HG02610 (cell line): ENCODE results near the gene WDR19.
"Not testable (repeated sequence)": the region's sequence is repeated elsewhere in the genome, so short reads cannot be mapped to it uniquely, and the experiment has no call there.

ENCODE experiments used
- ATAC-seq: cut with Tn5 transposase; IDR thresholded peaks from one replicate; pipeline ENCODE4 v1.9.1; 2021; ENCODE audit warnings: mild to moderate bottlenecking, moderate library complexity; ENCODE audit not compliant: unreplicated experiment

The WDR19 gene

DNA sequence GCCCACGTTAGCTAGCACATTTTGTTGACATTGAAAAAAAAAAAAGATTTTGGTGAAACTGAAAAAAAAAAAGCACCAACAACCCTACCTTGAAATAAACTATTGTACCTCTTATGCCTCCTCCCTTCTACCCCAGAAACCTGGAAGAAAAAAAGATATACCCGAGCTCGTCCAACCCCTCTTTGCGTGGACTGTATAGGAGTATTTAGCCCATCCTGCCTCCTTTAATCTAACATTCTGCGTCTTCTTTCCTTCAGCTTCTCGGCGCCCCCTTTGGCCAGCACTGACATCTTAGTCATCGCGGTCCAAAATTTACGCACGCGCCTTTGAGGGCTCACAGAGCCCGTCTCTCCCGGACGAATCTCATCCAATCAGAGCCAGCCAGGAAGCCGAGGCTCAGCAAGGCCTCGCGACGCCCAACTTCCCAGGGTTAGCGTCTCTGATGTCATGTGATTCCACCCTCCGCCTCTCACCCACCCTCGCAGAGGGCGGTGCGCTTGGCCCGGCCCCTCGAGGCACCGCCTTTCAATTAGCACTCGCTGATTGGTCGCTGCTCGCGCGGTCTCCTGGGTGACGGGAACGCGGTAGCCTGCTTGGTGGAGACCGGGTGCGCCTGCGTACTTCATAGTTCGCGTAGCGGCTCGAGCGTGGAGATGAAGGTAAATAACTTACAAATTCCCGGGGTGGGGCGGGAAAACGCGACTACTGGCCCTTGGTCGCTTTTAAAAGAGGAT is at the start of gene WDR19:
Gene WDR19 (plus strand): TSS at position 625 of the 734 bp plus-strand sequence. CDS start 29 bp downstream, at position 654.
- ATAC-seq: peak; percentile 99

DNA sequence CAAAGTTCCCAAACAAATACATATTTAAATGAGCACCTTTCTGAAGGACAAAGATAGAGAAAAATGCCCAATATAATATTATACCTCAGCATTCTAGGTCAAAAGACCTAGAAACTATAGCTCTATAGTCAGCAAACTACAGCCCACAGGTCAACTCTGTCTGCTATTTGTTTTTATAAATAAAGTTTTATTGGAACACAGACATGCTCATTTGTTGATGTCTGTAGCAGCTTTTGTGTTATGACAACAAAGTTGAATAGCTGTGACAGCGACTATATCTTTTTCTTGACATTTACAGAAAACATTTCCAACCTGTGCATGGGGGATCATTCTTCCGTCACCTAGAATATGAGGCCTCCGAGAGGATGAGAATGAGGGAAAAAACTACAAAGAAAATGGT is 48.7 kb upstream of the WDR19 start:
- no peak for ATAC-seq

DNA sequence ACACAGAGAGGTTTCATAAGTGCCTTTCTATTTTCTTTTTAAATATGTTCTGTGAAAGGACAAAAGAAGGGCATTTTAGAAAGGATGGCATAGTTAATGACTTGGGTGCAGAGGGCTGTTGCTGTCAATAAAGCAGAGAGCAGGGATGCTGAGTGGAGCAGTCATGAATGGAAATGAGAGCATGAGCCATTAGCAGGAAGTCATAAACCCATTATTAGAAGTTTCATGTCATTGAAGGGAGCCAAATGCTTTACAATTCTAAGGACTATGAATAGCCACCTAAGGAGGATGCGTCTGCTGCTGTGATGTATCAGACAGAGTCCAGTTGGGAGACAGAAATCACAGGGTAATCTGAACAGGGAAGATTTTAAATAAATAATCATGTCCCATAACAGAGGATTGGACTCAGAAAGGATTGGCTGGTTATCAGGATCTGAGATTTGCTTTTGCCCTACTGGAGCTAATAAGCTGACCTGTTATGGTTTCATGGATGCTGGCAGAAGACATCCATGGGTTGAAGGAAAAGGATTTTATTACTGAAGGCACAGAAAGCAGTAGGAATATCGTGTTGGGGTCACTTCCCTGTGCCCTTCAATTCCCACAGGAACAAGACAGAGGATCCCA is 47.5 kb upstream of the WDR19 start:
- ATAC-seq: no peak

- ATAC-seq: not testable (repeated sequence)
Observed at GRCh38 chr4:39138227-39138626, 44.1 kb upstream of the WDR19 start.

DNA sequence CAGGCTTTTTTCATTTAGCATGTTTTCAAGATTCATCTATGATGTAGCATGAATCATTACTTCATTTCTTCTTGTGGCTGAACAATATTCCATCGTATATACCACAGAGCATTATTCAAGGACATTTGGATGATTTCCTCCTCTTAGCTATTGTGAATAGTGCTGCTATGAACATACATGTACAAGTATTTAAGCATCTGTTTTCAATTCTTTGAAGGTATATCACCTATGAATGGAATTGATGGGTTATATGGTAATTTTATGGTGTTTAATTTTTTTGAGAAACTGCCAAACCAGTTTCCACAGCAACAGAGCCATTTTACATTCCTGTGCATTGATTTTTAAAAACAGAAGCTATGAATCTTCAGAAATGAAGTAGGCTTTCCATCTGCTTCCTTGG is 36.1 kb upstream of the WDR19 start:
- no peak for ATAC-seq

- ATAC-seq: no peak
Observed at GRCh38 chr4:39154009-39154408, 28.3 kb upstream of the WDR19 start.

DNA sequence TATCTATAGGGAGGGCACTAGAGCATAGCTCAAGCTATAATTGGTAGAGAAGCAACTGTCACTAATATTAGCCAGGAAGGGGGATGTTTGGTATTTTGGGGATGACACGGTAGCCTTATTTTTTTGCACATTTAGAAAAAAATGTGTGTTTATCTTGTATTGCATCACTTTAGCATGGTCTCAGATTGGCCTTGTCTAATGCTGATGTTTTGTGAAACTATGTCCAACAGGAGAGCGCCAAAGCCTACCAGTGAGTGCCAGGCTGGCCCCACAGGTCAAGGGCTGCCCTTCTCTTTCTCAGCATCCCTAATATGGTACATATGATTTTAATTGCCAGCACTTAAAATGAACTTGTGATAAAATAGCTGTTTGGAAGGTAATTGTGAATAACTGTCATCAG is 24.8 kb upstream of the WDR19 start:
- ATAC-seq: no peak

DNA sequence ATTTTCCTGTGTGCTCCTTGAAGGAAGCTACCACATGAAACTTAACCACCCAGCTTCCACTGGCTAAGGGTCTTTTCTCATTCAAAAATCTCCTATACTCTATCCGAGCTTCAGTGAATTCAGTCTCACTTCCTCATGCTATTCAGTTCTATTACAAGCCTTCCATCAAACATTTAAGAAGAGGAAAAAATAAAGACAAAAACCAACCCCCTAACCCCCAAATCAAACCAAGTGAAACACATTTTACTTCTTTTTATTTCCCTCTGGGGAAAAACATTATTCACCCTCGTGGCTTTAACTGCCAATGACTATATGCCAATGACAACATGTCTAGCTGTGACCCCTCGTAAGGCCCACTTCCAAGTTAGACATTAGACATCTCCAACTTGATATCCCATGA is 16.2 kb upstream of the WDR19 start:
- ATAC-seq: no peak

DNA sequence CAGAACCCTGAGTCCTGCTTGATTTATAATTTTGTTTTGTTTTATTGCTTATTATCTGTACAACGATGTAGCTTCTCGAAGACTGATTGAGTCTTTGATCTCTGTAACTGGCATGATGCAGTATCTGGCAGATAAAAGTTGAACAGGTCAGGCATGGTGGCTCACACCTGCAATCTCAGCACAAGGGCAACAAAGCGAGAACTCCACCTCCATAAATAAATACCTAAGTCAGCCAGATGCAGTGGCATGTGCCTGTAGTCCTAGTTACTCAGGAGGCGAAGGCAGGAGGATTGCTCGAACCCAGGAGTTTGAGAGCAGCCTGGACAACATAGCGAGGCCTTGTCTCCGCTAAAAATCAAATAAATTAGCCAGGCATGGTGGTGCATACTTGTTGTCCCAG is 15.7 kb upstream of the WDR19 start:
- no peak for ATAC-seq

GRCh38 chr4:39169426-39169825 is 12.9 kb upstream of the WDR19 start:
- no peak for ATAC-seq

DNA sequence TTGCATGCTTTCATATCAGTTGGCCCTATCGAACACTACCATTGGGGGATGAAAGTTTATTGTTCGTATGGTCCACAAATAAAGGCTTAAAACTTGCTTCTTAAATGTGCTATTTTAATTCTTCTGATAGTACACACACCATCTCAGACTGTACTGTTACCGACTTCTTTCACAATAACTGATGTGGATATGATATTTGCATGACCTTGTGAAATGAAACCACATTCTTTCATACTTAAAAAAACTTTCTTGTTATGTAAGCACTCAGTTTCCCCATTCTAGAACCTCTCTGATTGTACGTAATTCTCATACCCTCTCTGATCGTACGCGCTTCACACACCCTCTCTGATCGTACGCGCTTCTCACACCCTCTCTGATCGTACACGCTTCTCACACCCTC is 12.0 kb upstream of the WDR19 start:
- ATAC-seq: no peak

- ATAC-seq: no peak
Observed at GRCh38 chr4:39178706-39179105, 3.6 kb upstream of the WDR19 start.

DNA sequence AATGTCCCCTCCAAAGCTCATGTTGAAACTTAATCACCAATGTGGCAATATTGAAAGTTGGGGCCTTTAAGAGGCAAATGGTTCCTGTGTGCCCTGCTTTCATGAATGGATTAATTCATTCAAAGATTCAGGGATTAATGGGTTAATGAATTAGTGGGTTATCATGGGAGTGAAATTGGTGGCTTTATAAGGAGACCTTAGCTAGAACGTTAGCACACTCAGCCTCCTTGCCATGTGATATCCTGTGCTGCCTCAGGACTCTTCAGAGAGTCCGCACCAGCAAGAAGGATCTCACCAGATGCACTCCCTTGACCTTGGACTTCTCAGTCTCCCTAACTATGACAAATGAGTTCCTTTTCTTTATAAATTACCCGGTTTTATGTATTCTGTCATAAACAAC is 2.6 kb upstream of the WDR19 start:
- ATAC-seq: no peak

DNA sequence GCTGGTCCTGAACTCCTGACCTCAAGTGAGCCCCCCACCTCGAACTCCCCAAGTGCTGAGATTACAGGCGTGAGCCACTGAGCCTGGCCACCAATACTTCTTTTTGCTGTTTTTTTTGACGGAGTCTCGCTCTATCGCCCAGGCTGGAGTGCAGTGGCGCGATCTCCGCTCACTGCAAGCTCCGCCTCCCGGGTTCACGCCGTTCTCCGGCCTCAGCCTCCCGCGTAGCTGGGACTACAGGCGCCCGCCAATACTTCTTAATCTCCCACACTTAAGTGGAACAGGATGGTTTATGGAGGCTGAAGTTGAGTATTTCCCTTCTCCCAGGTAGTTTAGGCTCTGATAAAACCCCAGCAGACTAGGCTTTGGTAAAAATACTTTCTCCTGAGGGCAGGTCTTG is 1.7 kb upstream of the WDR19 start:
- ATAC-seq: not testable (repeated sequence)

DNA sequence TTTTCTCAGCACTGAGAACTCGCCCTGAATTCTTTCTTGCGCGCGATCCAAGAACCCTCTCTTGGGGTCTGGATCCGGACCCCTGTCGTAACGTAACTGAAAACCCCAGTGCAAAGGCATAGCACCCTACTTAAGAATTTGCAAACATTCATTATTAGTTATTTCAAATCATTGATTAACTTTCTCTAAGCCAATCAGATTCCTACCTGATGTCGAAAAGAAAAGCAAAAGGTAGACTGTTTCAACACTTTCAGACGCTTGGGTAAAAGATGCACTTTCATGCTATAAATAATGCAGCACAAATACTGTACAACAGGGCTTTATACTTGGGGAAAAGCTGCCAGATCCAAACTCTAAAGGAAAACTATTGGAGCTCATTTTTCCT is 817 bp upstream of the WDR19 start:
- no peak for ATAC-seq

DNA sequence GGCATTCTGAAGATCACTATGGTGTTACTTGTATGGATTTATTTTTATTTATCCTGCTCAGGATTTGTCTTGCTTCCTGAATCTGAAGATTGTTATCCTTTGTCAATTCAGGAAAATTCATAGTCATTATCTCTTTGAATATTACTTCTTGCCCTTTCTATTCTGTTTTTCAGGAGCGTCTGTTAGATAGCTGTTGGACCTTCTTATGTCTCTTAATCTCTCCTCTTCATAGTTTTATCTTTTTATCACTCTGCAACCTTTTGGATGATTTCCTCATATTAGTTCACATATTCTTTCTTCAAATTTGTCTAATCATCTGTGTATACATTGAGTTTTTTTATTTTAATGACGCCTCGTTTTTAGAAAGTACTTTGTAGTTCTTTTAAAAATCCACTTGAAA is 19.6 kb downstream of the WDR19 start:
- no peak for ATAC-seq

- ATAC-seq: no peak
Observed at GRCh38 chr4:39204543-39204942, 22.2 kb downstream of the WDR19 start.

DNA sequence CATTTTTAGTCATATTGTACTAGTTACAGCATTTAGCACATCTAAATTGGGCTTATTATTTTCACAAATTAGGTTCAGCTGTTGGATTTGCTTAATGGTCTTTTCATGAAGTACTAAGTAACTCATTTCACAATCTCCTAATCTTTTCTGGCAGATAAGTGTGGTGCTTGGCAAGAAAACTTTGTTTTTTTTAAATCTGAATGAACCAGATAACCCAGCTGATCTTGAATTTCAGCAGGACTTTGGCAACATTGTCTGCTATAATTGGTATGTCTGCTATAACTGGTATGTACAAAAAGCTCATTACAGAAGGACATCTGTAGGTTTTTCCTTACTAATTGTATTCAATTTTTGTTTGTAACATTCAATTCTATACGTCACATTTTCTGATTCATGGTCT is 22.7 kb downstream of the WDR19 start:
- no peak for ATAC-seq

GRCh38 chr4:39205476-39205875 is 23.1 kb downstream of the WDR19 start:
- no peak for ATAC-seq

DNA sequence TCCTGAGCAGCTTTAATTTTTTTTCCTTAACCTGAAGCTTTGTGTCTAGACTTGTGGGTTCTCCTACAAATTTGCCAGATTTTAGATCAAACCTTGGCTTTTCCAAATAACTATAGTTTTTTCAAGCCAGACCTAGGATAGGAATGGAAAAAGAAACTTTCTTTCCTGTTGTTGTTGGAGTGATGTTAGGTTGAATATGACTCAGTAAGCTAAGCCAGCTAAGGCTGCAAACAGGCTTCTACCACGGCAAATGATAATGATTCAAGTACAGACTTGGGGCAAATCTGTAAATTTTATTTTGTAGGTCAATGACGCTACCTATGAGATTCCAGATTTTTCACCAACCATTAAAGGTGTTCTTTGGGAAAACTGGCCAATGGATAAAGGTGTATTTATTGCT is 45.6 kb downstream of the WDR19 start:
- ATAC-seq: no peak

- ATAC-seq: no peak
Observed at GRCh38 chr4:39228377-39228776, 46.0 kb downstream of the WDR19 start.

- no peak for ATAC-seq
Observed at GRCh38 chr4:39230462-39230861, 48.1 kb downstream of the WDR19 start.

- ATAC-seq: no peak
Observed at GRCh38 chr4:39231660-39232059, 49.3 kb downstream of the WDR19 start.
